Vagina (tissue), 2 donors: ENCODE measurements around the gene NSUN6.

Experiments
- CTCF ChIP-seq, 3 experiments: fragments of 450-650 bp in 2 of 3; fragments of 200-600 bp in 1 of 3; sonication (generic) in 1 of 3; IDR thresholded peaks; one replicate each; pipeline ENCODE4 v1.5.1; 2017 to 2019; ENCODE audit warnings: antibody characterized with exemption in 3 of 3, mild to moderate bottlenecking in 2 of 3, moderate library complexity in 2 of 3
- POLR2A ChIP-seq, 2 donors: fragments of 450-650 bp; IDR thresholded peaks; one replicate each; pipeline ENCODE4 v1.6.1; 2017; ENCODE audit warnings: antibody characterized with exemption in 2 of 2, mild to moderate bottlenecking in 2 of 2, moderate library complexity in 2 of 2

- TF ChIP-seq POLR2A (IDR thresholded peaks at IDR 0.05) = no peak
- TF ChIP-seq CTCF (IDR thresholded peaks at IDR 0.05) = no peak
These were observed 35.8 kb upstream of the NSUN6 start for GRCh38 chr10:18687195-18687594.
